Stimulated activated CD4-positive, alpha-beta T cell treated with anti-CD3 and anti-CD28 coated beads, Interleukin-2, amount 100 ng/mL, for 24 hours (primary cell): ENCODE results near the gene PANK3.
"Not testable (repeated sequence)": the region's sequence is repeated elsewhere in the genome, so short reads cannot be mapped to it uniquely, and the experiment has no call there.

Source experiments
- DNase-seq, 2 donors: peaks; one replicate each; pipeline ENCODE4 v3.0.0-alpha.2; 2020

The PANK3 gene

GRCh38 chr5:168578538-168579487 lies at the start of gene PANK3:
TSS of gene PANK3 (minus strand) at chr5:168579368. CDS start at chr5:168579283, 85 bp downstream.
- peak in 1 of 2 donors; percentile 19 for DNase-seq

- no peak for DNase-seq
These were observed 45.7 kb upstream of the PANK3 start for GRCh38 chr5:168624850-168625364.

- DNase-seq = no peak
These were observed 41.6 kb upstream of the PANK3 start for GRCh38 chr5:168620807-168621206.

GRCh38 chr5:168614661-168615060 lies 35.5 kb upstream of the PANK3 start:
- DNase-seq = no peak

GRCh38 chr5:168613996-168614395 lies 34.8 kb upstream of the PANK3 start:
- no peak for DNase-seq

- no peak for DNase-seq
These were observed 34.2 kb upstream of the PANK3 start for GRCh38 chr5:168613396-168613795.

- DNase-seq = no peak
These were observed 33.8 kb upstream of the PANK3 start for GRCh38 chr5:168612996-168613395.

- no peak for DNase-seq
These were observed 33.0 kb upstream of the PANK3 start for GRCh38 chr5:168612123-168612522.

- DNase-seq = no peak
These were observed 32.0 kb upstream of the PANK3 start for GRCh38 chr5:168611165-168611564.

- no peak for DNase-seq
These were observed 30.8 kb upstream of the PANK3 start for GRCh38 chr5:168609806-168610482.

- no peak for DNase-seq
These were observed 29.7 kb upstream of the PANK3 start for GRCh38 chr5:168608821-168609220.

GRCh38 chr5:168608386-168608785 lies 29.2 kb upstream of the PANK3 start:
- no peak for DNase-seq

GRCh38 chr5:168607946-168608345 lies 28.8 kb upstream of the PANK3 start:
- peak in 1 of 2 donors; percentile 32 for DNase-seq

GRCh38 chr5:168606562-168606961 lies 27.4 kb upstream of the PANK3 start:
- DNase-seq = no peak

GRCh38 chr5:168604436-168604835 lies 25.3 kb upstream of the PANK3 start:
- DNase-seq = no peak

- no peak for DNase-seq
These were observed 24.6 kb upstream of the PANK3 start for GRCh38 chr5:168603746-168604145.

- no peak for DNase-seq
These were observed 23.3 kb upstream of the PANK3 start for GRCh38 chr5:168602517-168602916.

GRCh38 chr5:168601972-168602371 lies 22.8 kb upstream of the PANK3 start:
- DNase-seq = no peak

GRCh38 chr5:168600409-168600808 lies 21.2 kb upstream of the PANK3 start:
- DNase-seq = no peak

- no peak for DNase-seq
These were observed 20.7 kb upstream of the PANK3 start for GRCh38 chr5:168599826-168600225.

GRCh38 chr5:168598639-168599038 lies 19.5 kb upstream of the PANK3 start:
- no peak for DNase-seq

- DNase-seq = no peak
These were observed 17.8 kb upstream of the PANK3 start for GRCh38 chr5:168596927-168597326.

- not testable (repeated sequence) for DNase-seq
These were observed 17.0 kb upstream of the PANK3 start for GRCh38 chr5:168596122-168596521.

- no peak for DNase-seq
These were observed 12.8 kb upstream of the PANK3 start for GRCh38 chr5:168592014-168592368.
